Stimulated activated naive CD4-positive, alpha-beta T cell (primary cell): Measurements from ENCODE around the gene ARHGAP22.
"Not testable (repeated sequence)": the region's sequence is repeated elsewhere in the genome, so short reads cannot be mapped to it uniquely, and the experiment has no call there.

ENCODE experiments used
- DNase-seq, 6 experiments: peaks; one replicate each; lab custom pipeline; 2025; lab: John Stamatoyannopoulos, UW

The ARHGAP22 gene

DNA sequence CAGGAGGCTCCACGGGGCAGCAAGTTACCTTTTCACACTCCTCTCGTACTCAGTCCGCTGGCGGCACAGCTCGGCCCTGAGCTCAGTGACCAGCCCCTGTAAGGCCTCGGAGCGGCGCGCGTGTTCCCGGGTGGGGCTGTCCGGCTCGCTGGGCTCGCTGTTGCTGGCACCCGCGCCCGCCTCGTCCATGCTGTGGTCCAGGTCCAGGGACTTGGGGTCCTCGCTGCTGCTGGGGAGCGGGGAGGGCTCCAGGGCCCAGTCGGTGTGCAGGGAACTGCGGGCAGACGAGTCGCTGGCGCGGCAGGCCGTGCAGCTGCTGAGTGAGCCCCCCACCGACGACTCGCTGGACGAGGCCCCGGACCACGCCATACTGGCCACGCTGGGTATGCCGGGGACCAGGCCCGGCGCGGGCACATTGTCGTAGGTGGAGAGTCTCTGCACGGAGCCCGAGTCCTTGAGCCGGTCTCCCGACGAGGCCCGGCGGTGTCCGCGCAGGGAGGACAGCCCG lies 154.6 kb downstream of the ARHGAP22 start:
- DNase-seq, result no peak

DNA sequence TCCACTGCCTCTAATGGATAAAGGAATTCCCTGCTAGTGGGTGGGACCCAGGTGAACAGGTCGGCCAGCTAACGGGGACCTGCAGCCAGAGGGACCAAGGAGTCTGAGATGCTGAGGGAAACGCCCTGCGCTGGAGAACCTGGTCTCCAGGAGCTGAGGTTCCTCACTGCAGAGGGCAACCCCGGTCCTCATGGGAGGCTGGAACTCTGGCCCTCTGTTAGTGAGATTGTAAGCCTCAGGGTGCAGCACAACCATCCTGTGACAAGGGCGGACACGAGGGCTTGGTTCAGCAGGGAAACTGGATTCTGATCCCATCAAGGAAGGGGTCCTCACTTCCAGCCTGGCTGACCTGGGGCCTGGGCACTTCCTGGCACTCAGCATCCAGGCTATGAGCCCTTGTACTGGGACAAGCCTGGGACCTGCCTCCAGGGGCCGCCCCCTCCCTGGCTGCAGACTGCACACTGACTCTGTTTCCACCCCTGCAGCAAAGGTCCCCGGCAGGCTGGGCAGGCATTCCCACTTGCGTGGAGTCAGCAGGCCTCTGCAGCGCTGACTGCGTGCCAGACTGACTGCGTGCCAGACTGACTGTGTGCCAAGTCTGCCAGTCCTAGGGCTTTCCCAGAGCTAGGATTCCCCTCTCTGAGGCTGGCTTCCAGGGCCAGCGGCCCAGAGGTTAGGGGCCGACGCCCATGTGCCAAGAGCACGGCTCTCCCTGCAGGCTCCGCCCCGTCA lies 155.2 kb downstream of the ARHGAP22 start:
- DNase-seq, result no peak

DNA sequence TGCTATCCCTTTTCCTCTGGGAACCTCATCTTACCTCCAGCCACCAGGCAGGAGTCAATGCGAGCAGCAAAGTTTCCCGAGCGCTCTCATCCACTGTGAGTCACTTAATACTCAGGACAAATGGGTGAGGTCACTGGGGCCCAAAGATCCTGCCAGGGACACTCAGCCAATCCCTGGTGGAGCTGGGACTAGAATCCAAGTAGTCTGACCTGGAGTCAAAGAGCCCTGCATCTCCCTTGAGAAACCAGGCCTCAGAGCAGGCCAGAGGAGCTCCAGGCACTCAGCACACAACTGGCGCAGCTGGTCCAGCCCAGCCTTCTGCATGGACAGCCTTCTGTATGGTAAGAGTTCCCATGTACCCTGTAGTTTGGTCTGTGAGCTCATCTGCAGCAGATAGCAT lies 156.1 kb downstream of the ARHGAP22 start:
- DNase-seq, result no peak

DNA sequence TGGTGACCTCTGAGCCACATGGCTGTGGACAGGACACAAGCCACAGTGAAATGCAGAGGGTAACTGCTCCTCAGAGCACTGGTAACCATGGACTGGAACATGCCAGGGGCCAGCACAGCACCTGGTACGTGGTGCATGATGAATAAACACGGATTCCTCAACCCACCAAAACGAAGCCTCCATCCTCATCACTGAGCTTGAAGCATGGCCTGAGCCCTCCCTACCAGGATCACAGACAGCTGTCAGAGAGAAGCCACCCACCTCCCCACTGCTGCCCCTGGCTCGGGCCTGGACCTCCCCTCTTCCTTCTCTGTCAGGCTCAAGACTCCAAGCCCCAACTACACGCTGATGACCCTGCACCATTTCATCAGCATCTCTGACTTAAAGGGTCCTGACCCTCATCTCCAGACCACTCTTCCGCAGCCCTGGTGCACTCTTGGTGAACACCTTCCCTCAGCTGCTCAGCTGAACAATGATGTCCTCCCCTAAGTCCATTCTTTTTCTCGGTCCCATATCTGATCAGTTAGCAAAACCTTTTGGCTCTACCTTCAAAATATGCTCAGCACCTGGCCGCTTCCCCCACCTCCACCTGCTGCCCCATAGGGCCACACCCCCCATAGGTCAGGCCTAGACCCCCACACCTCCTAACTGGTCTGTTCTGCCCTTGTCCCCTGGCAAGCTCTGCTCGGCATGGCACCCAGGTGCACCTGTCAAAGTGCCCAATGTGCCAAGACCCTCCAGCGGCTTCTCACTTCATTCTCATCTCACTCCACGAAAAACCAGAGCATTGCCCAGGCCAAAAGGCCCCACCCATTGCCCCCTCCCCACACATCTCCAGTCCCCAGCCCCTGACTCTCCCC lies 157.3 kb downstream of the ARHGAP22 start:
- no peak for DNase-seq

- DNase-seq, result no peak
These were observed 158.1 kb downstream of the ARHGAP22 start for GRCh38 chr10:48446785-48447184.

GRCh38 chr10:48445932-48446331 lies 158.9 kb downstream of the ARHGAP22 start:
- DNase-seq, result no peak

DNA sequence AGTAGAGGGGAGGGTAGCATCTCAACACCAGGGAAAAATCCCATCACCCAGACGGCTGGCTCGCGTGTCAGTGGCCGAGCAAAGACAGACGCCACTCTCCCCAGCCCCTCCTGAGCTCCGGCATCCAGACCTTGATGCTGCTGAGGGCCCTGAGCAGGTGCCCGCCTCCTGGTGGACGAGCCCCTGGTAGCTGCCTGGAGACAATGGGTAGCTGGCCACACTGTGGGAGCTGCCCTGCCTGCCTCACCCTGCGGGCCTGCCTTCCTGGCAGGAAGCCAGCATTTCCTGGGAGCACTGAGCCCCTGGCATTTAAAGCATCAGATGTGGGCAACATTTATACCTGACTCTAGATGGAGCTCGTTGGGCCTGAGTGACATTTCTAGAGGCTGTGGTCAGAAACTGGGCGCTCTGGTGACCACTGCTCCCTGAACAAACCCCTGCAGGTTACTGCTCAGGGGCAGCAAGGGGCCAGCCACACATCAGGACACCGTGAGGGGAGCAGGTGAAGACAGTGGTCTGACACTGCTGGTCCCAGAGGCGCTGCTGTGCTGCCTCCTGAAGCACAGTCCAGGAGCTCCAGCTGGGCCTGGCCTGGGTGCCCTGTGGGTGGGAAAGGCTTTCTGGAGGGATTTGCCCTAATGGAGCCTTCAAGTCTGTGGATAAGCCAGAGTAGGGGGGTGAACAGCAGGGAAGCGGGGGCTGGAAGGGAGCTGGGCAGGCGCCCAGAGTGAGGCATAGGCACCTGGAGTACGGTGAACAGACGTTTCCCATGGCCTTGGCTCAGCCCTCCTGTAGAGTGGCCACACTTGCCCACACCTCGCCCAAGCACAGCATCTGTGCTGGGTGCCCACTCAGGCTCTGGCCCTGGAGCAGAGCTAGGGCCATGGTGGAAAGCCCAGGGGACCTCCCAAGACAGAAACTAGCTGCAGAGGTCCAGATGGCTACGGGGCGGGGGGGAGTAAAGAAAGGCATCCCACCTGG lies 159.7 kb downstream of the ARHGAP22 start:
- DNase-seq, result no peak

GRCh38 chr10:48444266-48444665 lies 160.6 kb downstream of the ARHGAP22 start:
- no peak for DNase-seq

DNA sequence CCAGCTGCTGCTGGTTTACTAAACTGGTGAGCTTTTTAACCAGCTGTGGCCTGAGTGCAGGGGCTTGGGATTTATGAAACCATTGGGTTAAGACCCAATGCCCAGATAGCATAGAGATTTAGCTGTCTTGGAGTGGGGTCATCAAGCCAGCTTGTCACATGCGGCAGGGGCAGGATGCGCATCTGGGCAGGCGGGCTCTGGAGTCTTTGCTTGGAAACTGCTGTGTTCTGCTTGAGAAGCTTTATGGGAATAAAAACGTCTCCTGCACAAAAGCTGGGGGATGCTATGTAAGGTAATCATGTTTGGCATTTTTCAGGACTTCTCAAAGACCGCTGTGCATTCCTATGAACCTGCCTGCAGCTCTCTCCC lies 162.1 kb downstream of the ARHGAP22 start:
- no peak for DNase-seq

DNA sequence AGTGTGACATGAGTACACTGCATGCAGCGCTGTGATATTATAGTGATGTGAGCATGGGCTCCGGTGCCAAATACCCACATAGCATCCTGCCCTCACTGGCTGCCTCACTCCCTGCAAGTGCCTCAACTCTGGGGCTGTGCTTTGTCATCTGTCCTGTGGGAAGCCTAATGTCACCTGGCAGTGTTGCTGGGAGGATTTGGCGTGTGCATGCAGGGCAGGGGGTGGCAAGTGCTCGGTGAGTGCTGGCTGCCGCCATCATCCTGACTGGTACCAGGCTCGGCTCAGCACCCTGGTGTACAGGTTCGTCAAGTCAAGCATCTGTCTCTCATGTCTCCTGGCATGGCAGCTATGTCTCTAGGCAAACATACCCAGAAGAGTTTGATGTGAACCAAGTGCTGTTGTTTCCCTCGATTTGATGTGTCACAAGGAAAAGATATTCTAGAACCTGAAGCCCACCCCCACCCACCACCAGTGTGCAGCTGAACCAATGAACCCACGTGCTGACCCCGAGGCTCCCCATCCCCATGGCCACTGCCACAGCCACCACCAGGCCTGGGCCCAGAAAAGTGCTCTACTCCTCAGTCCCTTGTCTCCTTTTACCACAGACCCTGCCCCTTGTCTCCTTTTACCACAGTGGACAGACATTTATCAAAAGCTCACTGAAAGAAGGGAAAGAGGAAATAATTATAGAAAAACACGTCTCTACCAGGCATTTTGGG lies 162.6 kb downstream of the ARHGAP22 start:
- no peak for DNase-seq

- DNase-seq, result no peak
These were observed 164.1 kb downstream of the ARHGAP22 start for GRCh38 chr10:48440771-48441170.

DNA sequence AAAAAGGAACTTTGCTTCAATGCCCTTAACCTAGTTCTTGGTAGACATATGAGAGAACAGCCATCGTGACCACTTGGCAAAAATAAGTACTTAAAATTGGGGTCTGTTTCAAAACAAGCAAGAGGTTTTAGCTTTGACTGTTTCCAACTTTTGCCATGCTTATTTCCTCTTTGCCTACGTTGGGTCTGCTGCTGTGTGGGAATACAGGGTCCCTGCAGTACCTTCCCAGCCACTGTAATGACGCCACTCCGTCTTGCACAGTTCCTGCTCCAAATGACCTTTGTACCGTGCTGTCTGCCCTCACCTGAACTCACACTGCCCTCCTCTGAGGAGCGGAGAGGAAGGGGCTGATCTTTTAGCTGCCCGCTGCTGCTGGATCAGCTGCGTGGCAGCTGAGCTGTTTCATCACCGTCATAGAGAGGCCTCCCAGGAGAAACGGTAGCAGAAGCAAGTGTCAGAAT lies 165.3 kb downstream of the ARHGAP22 start:
- DNase-seq, result no peak

DNA sequence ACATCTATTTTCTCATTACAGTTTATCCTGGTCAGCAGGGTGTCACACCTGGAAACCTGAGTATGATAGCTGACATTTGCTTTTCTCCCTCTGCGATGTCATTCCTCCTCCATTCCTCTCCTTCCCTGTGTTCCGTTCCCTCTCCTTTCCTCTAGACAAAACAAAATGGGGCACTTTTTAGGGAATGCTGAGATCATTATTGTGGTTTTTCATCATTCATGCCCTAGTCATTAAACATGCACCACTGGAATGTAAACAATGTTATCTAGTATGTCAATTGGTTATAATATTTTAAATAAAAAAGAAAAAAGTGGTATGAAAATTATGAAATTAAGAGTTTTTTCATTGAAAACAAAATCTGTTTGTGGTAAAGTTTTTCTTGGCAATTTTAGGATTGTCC lies 165.8 kb downstream of the ARHGAP22 start:
- no peak for DNase-seq

- DNase-seq, result no peak
These were observed 167.3 kb downstream of the ARHGAP22 start for GRCh38 chr10:48437546-48437945.

DNA sequence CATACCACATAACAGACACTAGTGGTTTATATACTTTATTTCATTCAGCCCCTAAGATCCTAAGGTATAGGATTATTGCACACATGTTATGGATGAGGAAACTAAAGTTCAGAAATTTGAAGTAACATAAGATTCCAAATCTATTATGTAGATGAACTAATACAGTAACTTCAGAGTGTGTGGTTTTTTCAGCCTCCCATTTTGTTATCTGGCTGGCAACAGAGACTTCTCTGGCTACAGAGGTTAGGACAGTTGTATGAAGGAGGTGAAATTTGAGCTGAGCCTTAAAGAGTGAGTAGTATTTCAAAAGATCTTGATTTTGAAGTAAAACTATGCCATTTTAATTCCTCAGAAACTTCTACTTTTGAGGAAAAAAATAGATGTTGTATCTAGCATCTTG lies 173.0 kb downstream of the ARHGAP22 start:
- no peak for DNase-seq

DNA sequence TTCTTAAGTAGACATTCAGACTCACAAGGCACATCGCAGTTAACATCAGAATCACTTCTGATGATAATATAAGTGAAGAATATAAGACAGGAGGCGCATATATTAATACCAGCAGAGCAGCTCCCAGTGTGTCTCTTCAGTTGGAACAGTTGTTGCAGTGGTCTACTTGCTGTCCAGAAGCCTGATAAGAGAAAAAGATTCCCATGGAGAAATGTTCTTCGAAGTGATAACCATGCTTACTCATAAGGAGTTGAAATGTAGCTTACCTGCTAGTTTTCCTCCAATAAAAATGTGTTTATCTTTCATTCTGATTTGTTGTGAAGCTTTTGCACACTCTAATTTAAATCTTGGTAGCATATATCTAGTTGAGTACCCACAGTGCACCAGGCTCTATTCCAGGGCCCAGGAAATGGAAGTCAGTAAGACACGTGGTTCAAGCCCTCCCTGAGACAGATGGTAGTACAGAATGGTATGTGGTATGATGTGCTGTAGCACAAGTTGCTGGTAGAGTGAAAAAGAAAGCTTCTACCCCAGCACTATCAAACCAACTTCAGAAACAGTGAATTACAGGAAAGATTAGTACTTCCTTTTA lies 174.4 kb downstream of the ARHGAP22 start:
- no peak for DNase-seq

- no peak for DNase-seq
These were observed 175.6 kb downstream of the ARHGAP22 start for GRCh38 chr10:48429309-48429708.

DNA sequence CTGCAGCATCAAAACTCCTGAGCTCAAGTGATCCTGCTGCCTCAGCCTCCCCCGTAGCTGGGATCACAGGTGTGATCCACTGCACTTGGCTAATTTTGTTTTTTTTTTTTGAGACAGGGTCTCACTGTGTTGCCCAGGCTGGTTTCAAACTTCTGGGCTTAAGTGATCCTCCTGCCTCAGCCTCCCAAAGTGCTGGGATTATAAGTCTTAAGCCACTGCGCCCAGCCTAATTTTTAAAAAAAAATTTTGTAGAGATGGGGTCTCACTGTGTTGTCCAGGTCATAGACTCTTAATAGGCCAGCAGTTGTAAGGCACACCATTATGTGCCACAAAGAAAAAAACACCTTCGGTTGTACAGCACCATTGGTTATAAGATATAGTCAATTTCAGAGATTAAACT lies 176.0 kb downstream of the ARHGAP22 start:
- no peak for DNase-seq

DNA sequence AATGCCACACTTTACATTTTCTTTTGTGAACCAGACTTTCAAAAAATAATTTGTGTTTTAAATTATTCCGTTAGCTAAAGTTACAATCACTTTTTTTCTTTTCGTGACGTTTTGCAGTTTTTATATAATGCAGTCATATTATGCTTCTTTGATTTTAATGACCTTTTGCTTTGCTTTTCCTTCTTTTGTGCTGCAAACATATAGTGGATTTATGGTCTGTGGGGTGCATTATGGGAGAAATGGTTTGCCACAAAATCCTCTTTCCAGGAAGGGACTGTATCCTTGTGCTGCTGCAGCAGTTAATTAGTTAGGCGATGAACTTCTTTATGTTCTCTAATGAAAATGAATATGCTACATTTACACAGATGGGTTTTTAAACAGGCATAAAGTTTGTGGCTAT lies 181.0 kb downstream of the ARHGAP22 start:
- DNase-seq, result no peak

DNA sequence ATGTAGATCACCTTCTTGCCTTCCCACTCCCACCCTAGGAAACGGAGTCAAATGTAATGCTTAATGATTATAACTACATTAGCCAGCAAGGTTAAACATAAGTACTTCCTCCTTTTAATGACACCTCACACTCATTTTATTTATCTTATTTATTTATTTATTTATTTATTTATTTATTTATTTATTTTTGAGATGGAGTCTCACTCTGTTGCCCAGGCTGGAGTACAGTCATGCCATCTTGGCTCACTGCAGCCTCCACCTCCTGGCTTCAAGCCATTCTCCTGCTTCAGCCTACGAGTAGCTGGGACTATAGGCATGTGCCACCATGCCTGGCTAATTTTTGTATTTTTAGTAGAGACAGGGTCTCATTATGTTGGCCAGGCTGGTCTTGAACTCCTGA lies 183.0 kb downstream of the ARHGAP22 start:
- DNase-seq, result not testable (repeated sequence)

- no peak for DNase-seq
These were observed 185.2 kb downstream of the ARHGAP22 start for GRCh38 chr10:48419714-48420113.
